Trophoblast cell (in vitro differentiated cells and primary cell): ENCODE measurements around the gene STRA6.

Experiments
- DNase-seq, 2 donors: peaks; one replicate each; pipeline ENCODE4 v3.0.0-alpha.2; 2016
- H2AFZ ChIP-seq: 2 replicates; pipeline ENCODE4 v1.6.1; 2013; ENCODE audit warnings: low read length, moderate library complexity, mild to moderate bottlenecking; ENCODE audit not compliant: insufficient read depth, poor library complexity
- H2AK5ac ChIP-seq: 2 replicates; pipeline ENCODE4 v1.6.1; 2013; ENCODE audit warnings: mild to moderate bottlenecking, low read length
- H2BK120ac ChIP-seq: 2 replicates; pipeline ENCODE4 v1.6.1; 2013; ENCODE audit warnings: low read length, mild to moderate bottlenecking, moderate library complexity; ENCODE audit not compliant: insufficient read depth, poor library complexity
- H2BK12ac ChIP-seq: 2 replicates; pipeline ENCODE4 v1.6.1; 2013; ENCODE audit warnings: mild to moderate bottlenecking, low read length, moderate library complexity
- H2BK5ac ChIP-seq: 2 replicates; pipeline ENCODE4 v1.6.1; 2013; ENCODE audit warnings: low read length, low read depth, moderate library complexity, mild to moderate bottlenecking; ENCODE audit not compliant: poor library complexity
- H3K14ac ChIP-seq: 2 replicates; pipeline ENCODE4 v1.6.1; 2013; ENCODE audit warnings: mild to moderate bottlenecking, low read length
- H3K18ac ChIP-seq: 2 replicates; pipeline ENCODE4 v1.6.1; 2013; ENCODE audit warnings: mild to moderate bottlenecking, low read length
- H3K23ac ChIP-seq: 2 replicates; pipeline ENCODE4 v1.6.1; 2013; ENCODE audit warnings: low read length
- H3K27ac ChIP-seq: 2 replicates; pipeline ENCODE4 v1.5.1; 2013; ENCODE audit warnings: low read depth, mild to moderate bottlenecking, inconsistent platforms, low read length, moderate library complexity
- H3K27me3 ChIP-seq: 2 replicates; pipeline ENCODE4 v1.6.1; 2013; ENCODE audit warnings: inconsistent platforms, mild to moderate bottlenecking, low read length, moderate library complexity; ENCODE audit not compliant: insufficient read depth
- H3K36me3 ChIP-seq, 2 experiments: 1 replicate in 1 of 2; 2 replicates in 1 of 2; pipeline ENCODE4 v1.6.1; 2013; ENCODE audit warnings: low read length in 2 of 2, mild to moderate bottlenecking in 2 of 2, moderate library complexity in 1 of 2; ENCODE audit not compliant: insufficient read depth in 2 of 2, control insufficient read depth in 1 of 2
- H3K4ac ChIP-seq: 2 replicates; pipeline ENCODE4 v1.6.1; 2013; ENCODE audit warnings: low read depth, mild to moderate bottlenecking, low read length, moderate library complexity
- H3K4me1 ChIP-seq, 2 experiments: 1 replicate in 1 of 2; 2 replicates in 1 of 2; pipeline ENCODE4 v1.6.1; 2013; ENCODE audit warnings: low read length in 2 of 2, mild to moderate bottlenecking in 2 of 2, moderate library complexity in 1 of 2; ENCODE audit not compliant: insufficient read depth in 2 of 2, control insufficient read depth in 1 of 2
- H3K4me2 ChIP-seq: 2 replicates; pipeline ENCODE4 v1.6.1; 2013; ENCODE audit warnings: inconsistent platforms, mild to moderate bottlenecking, low read length, moderate library complexity
- H3K4me3 ChIP-seq: 2 replicates; pipeline ENCODE4 v1.5.1; 2013; ENCODE audit warnings: mild to moderate bottlenecking, low read depth, low read length, inconsistent platforms
- H3K79me1 ChIP-seq: one replicate; pipeline ENCODE4 v1.6.1; 2013; ENCODE audit warnings: low read length
- H3K79me2 ChIP-seq: 2 replicates; pipeline ENCODE4 v1.6.1; 2013; ENCODE audit warnings: low read length, mild to moderate bottlenecking; ENCODE audit not compliant: control insufficient read depth, insufficient read depth, poor library complexity
- H3K9ac ChIP-seq: 2 replicates; pipeline ENCODE4 v1.6.1; 2013; ENCODE audit warnings: mild to moderate bottlenecking, low read length
- H3K9me3 ChIP-seq: 2 replicates; pipeline ENCODE4 v1.6.1; 2013; ENCODE audit warnings: low read depth, mild to moderate bottlenecking, control low read depth, inconsistent platforms, low read length; ENCODE audit not compliant: insufficient read depth
- H4K12ac ChIP-seq: 2 replicates; pipeline ENCODE4 v1.6.1; 2013; ENCODE audit warnings: low read depth, mild to moderate bottlenecking, low read length, moderate library complexity
- H4K8ac ChIP-seq: 2 replicates; pipeline ENCODE4 v1.6.1; 2013; ENCODE audit warnings: low read depth, mild to moderate bottlenecking, low read length, moderate library complexity
- H4K91ac ChIP-seq: one replicate; pipeline ENCODE4 v1.6.1; 2013; ENCODE audit warnings: low read depth, mild to moderate bottlenecking, low read length, moderate library complexity
- WGBS: extraction: QIAGEN DNeasy Blood & Tissue Kit; methylation state at CpG from one replicate; pipeline ENCODE4 v1.1.7; 2013; ENCODE audit warnings: missing lambda C conversion rate; ENCODE audit not compliant: insufficient read length, insufficient coverage; ENCODE audit errors: extremely low coverage; 5-methylcytosine and 5-hydroxymethylcytosine counted together

Gene STRA6

GRCh38 chr15:74209997-74210671 is 7.5 kb upstream of the STRA6 start:
- no peak overlapping the region for H2AK5ac ChIP-seq
- H3K27ac ChIP-seq, result no peak overlapping the region
- no peaks in the 10 kb centered on the region for H3K27me3 ChIP-seq
- no peaks in the 10 kb centered on the region for H3K36me3 ChIP-seq
- H3K23ac ChIP-seq, result no peak overlapping the region
- H3K79me2 ChIP-seq, result no peaks in the 10 kb centered on the region
- no peak overlapping the region for H2BK120ac ChIP-seq
- no peak overlapping the region for H3K14ac ChIP-seq
- no peak overlapping the region for H4K91ac ChIP-seq
- H3K79me1 ChIP-seq, result no peaks in the 10 kb centered on the region
- WGBS, result no CpG with 5 or more reads among the region's 4 CpGs
- no peak overlapping the region for H3K4me2 ChIP-seq
- H3K4me3 ChIP-seq, result no peak overlapping the region
- no peak overlapping the region for H3K4ac ChIP-seq
- peaks cover 3% of the 10 kb centered on the region for H3K9me3 ChIP-seq
- no peak overlapping the region for H4K12ac ChIP-seq
- peak in 1 of 2 donors; percentile 48 for DNase-seq
- no peak overlapping the region for H2BK12ac ChIP-seq
- H2BK5ac ChIP-seq, result no peak overlapping the region
- no peak overlapping the region for H4K8ac ChIP-seq
- H3K4me1 ChIP-seq, result peaks cover 12 to 18% of the 10 kb centered on the region in 2 experiments
- no peak overlapping the region for H3K9ac ChIP-seq
- H2AFZ ChIP-seq, result no peak overlapping the region
- H3K18ac ChIP-seq, result no peak overlapping the region

GRCh38 chr15:74209560-74209958 is 7.0 kb upstream of the STRA6 start:
- Histone ChIP-seq H3K4ac (no peak overlapping the region), H3K9me3 (peaks cover 3% of the 10 kb centered on the region), H4K91ac (no peak overlapping the region), H3K9ac (no peak overlapping the region), H3K18ac (no peak overlapping the region), H4K12ac (no peak overlapping the region), H3K23ac (no peak overlapping the region), H3K14ac (no peak overlapping the region), H3K4me2 (no peak overlapping the region), H2BK5ac (no peak overlapping the region), H2AK5ac (no peak overlapping the region), H2BK12ac (no peak overlapping the region), H3K79me1 (no peaks in the 10 kb centered on the region), H3K36me3 (no peaks in the 10 kb centered on the region), H2AFZ (no peak overlapping the region), H3K4me1 (peaks cover 12 to 18% of the 10 kb centered on the region in 2 experiments), H3K27me3 (no peaks in the 10 kb centered on the region), H2BK120ac (no peak overlapping the region), H4K8ac (no peak overlapping the region), H3K4me3 (no peak overlapping the region), H3K27ac (no peak overlapping the region), H3K79me2 (no peaks in the 10 kb centered on the region)
- WGBS, result no CpG with 5 or more reads among the region's 5 CpGs
- DNase-seq, result no peak

- H3K9ac ChIP-seq, result no peak overlapping the region
- no peak overlapping the region for H4K8ac ChIP-seq
- H2AFZ ChIP-seq, result no peak overlapping the region
- H3K4me1 ChIP-seq, result peaks cover 12 to 18% of the 10 kb centered on the region in 2 experiments
- no peaks in the 10 kb centered on the region for H3K27me3 ChIP-seq
- H4K91ac ChIP-seq, result no peak overlapping the region
- no peaks in the 10 kb centered on the region for H3K79me1 ChIP-seq
- H4K12ac ChIP-seq, result no peak overlapping the region
- H3K27ac ChIP-seq, result no peak overlapping the region
- no peak overlapping the region for H3K4me3 ChIP-seq
- H3K9me3 ChIP-seq, result peaks cover 3% of the 10 kb centered on the region
- H2AK5ac ChIP-seq, result no peak overlapping the region
- H2BK12ac ChIP-seq, result no peak overlapping the region
- no peaks in the 10 kb centered on the region for H3K36me3 ChIP-seq
- WGBS, result no CpG with 5 or more reads among the region's 11 CpGs
- no peaks in the 10 kb centered on the region for H3K79me2 ChIP-seq
- peak overlapping the region; percentile 30 for H3K4me2 ChIP-seq
- H3K18ac ChIP-seq, result no peak overlapping the region
- no peak for DNase-seq
- no peak overlapping the region for H2BK5ac ChIP-seq
- H3K23ac ChIP-seq, result no peak overlapping the region
- no peak overlapping the region for H3K4ac ChIP-seq
- no peak overlapping the region for H2BK120ac ChIP-seq
- no peak overlapping the region for H3K14ac ChIP-seq
These were observed 6.4 kb upstream of the STRA6 start for GRCh38 chr15:74208901-74209559.

GRCh38 chr15:74208496-74208895 is 5.9 kb upstream of the STRA6 start:
- Histone ChIP-seq H3K4me1 (peaks cover 16 to 18% of the 10 kb centered on the region in 2 experiments), H4K12ac (no peak overlapping the region), H3K27ac (no peak overlapping the region), H3K27me3 (no peaks in the 10 kb centered on the region), H3K4ac (no peak overlapping the region), H4K8ac (no peak overlapping the region), H3K79me2 (no peaks in the 10 kb centered on the region), H3K9me3 (peaks cover 3% of the 10 kb centered on the region), H3K36me3 (no peaks in the 10 kb centered on the region), H3K18ac (no peak overlapping the region), H3K79me1 (no peaks in the 10 kb centered on the region), H3K14ac (no peak overlapping the region), H2BK5ac (no peak overlapping the region), H3K4me3 (no peak overlapping the region), H3K4me2 (no peak overlapping the region), H2AFZ (no peak overlapping the region), H2BK12ac (no peak overlapping the region), H2BK120ac (no peak overlapping the region), H4K91ac (no peak overlapping the region), H3K9ac (no peak overlapping the region), H3K23ac (no peak overlapping the region), H2AK5ac (no peak overlapping the region)
- WGBS, result no CpG with 5 or more reads among the region's 6 CpGs
- no peak for DNase-seq
